ENCODE data around the gene ZNF30. TPM values are rescaled to one million over a fixed set of nuclear protein-coding genes. Genes with fewer than 3 reads are reported as not detected.

Gene ZNF30
- total and polyA plus RNA-seq, 2 of the 4 experiments (the other 2 are of a cell fraction): 1.3 to 2.9 TPM

- H2AK9ac ChIP-seq (replicated peaks; ENCODE audit: low read depth, low read length, poor library complexity): peak overlapping the region; percentile 32
- no peak overlapping the region for H2BK5ac ChIP-seq (ENCODE audit: low read depth, low read length, poor library complexity, severe bottlenecking)
- DNase-seq (no peak), ATAC-seq (ENCODE audit: low read depth) (no peak)
- ChIA-PET CTCF (no interaction called here), POLR2A (ENCODE audit: unreplicated experiment) (no interaction called here)
- BruUV-seq (replicated peaks): no TSS peak
- no peak overlapping the region for H2BK120ac ChIP-seq (ENCODE audit: low read depth, low read length)
- TF ChIP-seq ELK1 (IDR thresholded peaks at IDR 0.05; ENCODE audit: borderline replicate concordance, low read depth, low read length): no peak
- H2AFZ ChIP-seq (replicated peaks; ENCODE audit: low read length, poor library complexity): no peak overlapping the region
- H3K9ac ChIP-seq (ENCODE audit: low read depth, low read length): no peak overlapping the region
- in situ Hi-C loops (cut with MboI; ENCODE audit: low sequenced_read_pairs): no loop called here
- no peak overlapping the region for H3K14ac ChIP-seq (replicated peaks; ENCODE audit: low read depth, low read length)
- peaks cover 45 to 55% of the 10 kb centered on the region in 2 experiments for H3K79me1 ChIP-seq (ENCODE audit: low read depth in 1 of 2, low read length in 2 of 2)
- dilution Hi-C loops (cut with HindIII; ENCODE audit: low sequenced_read_pairs, unreplicated experiment): no loop called here
- H4K91ac ChIP-seq (ENCODE audit: insufficient read depth, low read depth, low read length): no peak overlapping the region
- peaks cover 3% of the 10 kb centered on the region for H3K4me1 ChIP-seq (ENCODE audit: control insufficient read depth, insufficient read depth, low read length)
- no peak overlapping the region for H3K27ac ChIP-seq (ENCODE audit: insufficient read depth, low read length)
- no peak overlapping the region for H3K4ac ChIP-seq (ENCODE audit: low read depth, low read length)
- H3K23ac ChIP-seq (ENCODE audit: low read depth, low read length): no peak overlapping the region
- H4K5ac ChIP-seq (ENCODE audit: low read depth, low read length): no peak overlapping the region
- peaks cover 26% of the 10 kb centered on the region for H4K20me1 ChIP-seq (ENCODE audit: insufficient read depth, low read length)
- no peak overlapping the region for H2BK20ac ChIP-seq (ENCODE audit: low read depth, low read length)
- no peak overlapping the region for H3K4me2 ChIP-seq (ENCODE audit: low read depth, low read length)
- peaks cover 35% of the 10 kb centered on the region for H3K36me3 ChIP-seq (ENCODE audit: control insufficient read depth, insufficient read depth, low read length)
- H3K9me1 ChIP-seq (ENCODE audit: insufficient read depth, low read length): peaks cover 20% of the 10 kb centered on the region
- intact Hi-C loops (cut with micrococcal nuclease): no loop called here
- H4K8ac ChIP-seq (ENCODE audit: low read depth in 2 of 2, low read length in 2 of 2): no peak overlapping the region
- peaks cover 41% of the 10 kb centered on the region for H3K9me3 ChIP-seq (ENCODE audit: control insufficient read depth, insufficient read depth, low read length)
- H3K56ac ChIP-seq (ENCODE audit: extremely low read depth, insufficient read depth, low read length): no peak overlapping the region
- H2BK15ac ChIP-seq (ENCODE audit: low read depth, low read length): no peak overlapping the region
- H3K18ac ChIP-seq (ENCODE audit: low read depth, low read length): no peak overlapping the region
- H3K4me3 ChIP-seq (ENCODE audit: insufficient read depth, low read depth, low read length): no peak overlapping the region
- WGBS, 2 experiments (ENCODE audit: extremely low coverage in 2 of 2, insufficient read length in 1 of 2): no CpG with 5 or more reads among the region's 7 CpGs
- no peaks in the 10 kb centered on the region for H3K27me3 ChIP-seq (ENCODE audit: control insufficient read depth, insufficient read depth, low read length)
- peak overlapping the region; percentile 24; the same call in 1 of the 2 replicates for H2AK5ac ChIP-seq (ENCODE audit: low read depth, low read length)
These were observed 32.3 kb downstream of the ZNF30 start for GRCh38 chr19:34959021-34959420.
